Suprapubic skin (tissue), 4 donors: ENCODE results near the gene DMPK. TPM values are rescaled to one million over a fixed set of nuclear protein-coding genes. Genes with fewer than 3 reads are reported as not detected.
"Not testable (repeated sequence)": the region's sequence is repeated elsewhere in the genome, so short reads cannot be mapped to it uniquely, and the experiment has no call there.

ENCODE experiments used
- DNase-seq, 2 donors: peaks; one replicate each; pipeline ENCODE4 v3.0.0-alpha.2; 2019; ENCODE audit warnings: low spot score in 2 of 2
- H3K27ac ChIP-seq: fragments of 200-600 bp; sonication (generic); one replicate; pipeline ENCODE4 v1.5.1; 2019
- H3K27me3 ChIP-seq: fragments of 200-600 bp; sonication (generic); one replicate; pipeline ENCODE4 v1.5.1; 2019
- H3K36me3 ChIP-seq: fragments of 200-600 bp; sonication (generic); one replicate; pipeline ENCODE4 v1.5.1; 2019
- H3K4me1 ChIP-seq: fragments of 200-600 bp; sonication (generic); one replicate; pipeline ENCODE4 v1.5.1; 2019
- H3K4me3 ChIP-seq: fragments of 200-600 bp; sonication (generic); one replicate; pipeline ENCODE4 v1.5.1; 2019; ENCODE audit warnings: mild to moderate bottlenecking
- H3K9me3 ChIP-seq: fragments of 200-600 bp; sonication (generic); one replicate; pipeline ENCODE4 v1.5.1; 2019
- EP300 ChIP-seq: sonication (generic); formaldehyde crosslinking; IDR thresholded peaks from one replicate; pipeline ENCODE4 v1.6.1; 2017; ENCODE audit warnings: antibody characterized with exemption
- POLR2A ChIP-seq, 2 donors: fragments of 450-650 bp; IDR thresholded peaks; one replicate each; pipeline ENCODE4 v1.6.1; 2017; ENCODE audit warnings: antibody characterized with exemption in 2 of 2, mild to moderate bottlenecking in 2 of 2, moderate library complexity in 2 of 2
- POLR2AphosphoS5 ChIP-seq, 3 donors: sonication (generic); formaldehyde crosslinking; IDR thresholded peaks; one replicate each; pipeline ENCODE4 v1.6.1; 2017; ENCODE audit warnings: antibody characterized with exemption in 3 of 3
- WGBS: methylation state at CpG from one replicate; pipeline ENCODE4 v1.1.5; 2018; 5-methylcytosine and 5-hydroxymethylcytosine counted together
- total RNA-seq, 4 donors: library from RNA; depleted of rRNA; stranded (reverse); fragments of >200 nt; gene quantifications; one replicate each; pipeline ENCODE4 v1.1.0, GENCODE V29; 2016
- TF ChIP-seq, protein P1 (sequence below), 2 donors: fragments of 200-600 bp in 1 of 2; fragments of 450-650 bp in 1 of 2; sonication (generic) in 1 of 2; IDR thresholded peaks; one replicate each; pipeline ENCODE4 v1.5.1; 2016 to 2019; ENCODE audit warnings: antibody characterized with exemption in 2 of 2, mild to moderate bottlenecking in 1 of 2, moderate library complexity in 1 of 2

DMPK gene
- total RNA-seq, 4 donors from 2014 or later: 15.0 to 27.3 (median 20.3) TPM

DNA sequence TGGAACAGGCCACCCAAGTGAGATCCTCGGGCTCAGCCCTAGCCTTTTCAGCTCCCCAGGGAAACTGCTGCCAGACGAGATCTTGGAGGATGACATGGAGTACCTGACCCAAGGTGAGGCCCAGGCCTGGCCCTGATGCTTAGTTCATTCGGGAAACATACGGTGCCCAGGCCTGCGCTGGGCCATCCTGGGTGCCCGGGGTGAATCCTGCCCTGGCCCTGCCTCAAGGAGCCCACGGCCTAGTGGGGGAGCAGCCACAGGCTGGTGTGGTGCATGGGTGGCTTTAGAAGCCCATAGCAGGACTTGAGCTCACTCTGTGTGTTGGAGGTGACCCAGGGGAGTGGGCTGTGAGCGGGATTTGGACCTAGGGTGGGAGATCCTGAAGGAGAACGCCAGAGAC is 23.4 kb downstream of the DMPK start:
- DNase-seq: no peak
- Histone ChIP-seq H3K27ac (no peak overlapping the region), H3K9me3 (no peaks in the 10 kb centered on the region), H3K36me3 (no peaks in the 10 kb centered on the region), H3K27me3 (no peaks in the 10 kb centered on the region), H3K4me1 (peaks cover 2% of the 10 kb centered on the region), H3K4me3 (no peak overlapping the region)
- WGBS: 85% methylated on average over 2 of the region's 9 CpGs
- TF ChIP-seq, protein P1, sequence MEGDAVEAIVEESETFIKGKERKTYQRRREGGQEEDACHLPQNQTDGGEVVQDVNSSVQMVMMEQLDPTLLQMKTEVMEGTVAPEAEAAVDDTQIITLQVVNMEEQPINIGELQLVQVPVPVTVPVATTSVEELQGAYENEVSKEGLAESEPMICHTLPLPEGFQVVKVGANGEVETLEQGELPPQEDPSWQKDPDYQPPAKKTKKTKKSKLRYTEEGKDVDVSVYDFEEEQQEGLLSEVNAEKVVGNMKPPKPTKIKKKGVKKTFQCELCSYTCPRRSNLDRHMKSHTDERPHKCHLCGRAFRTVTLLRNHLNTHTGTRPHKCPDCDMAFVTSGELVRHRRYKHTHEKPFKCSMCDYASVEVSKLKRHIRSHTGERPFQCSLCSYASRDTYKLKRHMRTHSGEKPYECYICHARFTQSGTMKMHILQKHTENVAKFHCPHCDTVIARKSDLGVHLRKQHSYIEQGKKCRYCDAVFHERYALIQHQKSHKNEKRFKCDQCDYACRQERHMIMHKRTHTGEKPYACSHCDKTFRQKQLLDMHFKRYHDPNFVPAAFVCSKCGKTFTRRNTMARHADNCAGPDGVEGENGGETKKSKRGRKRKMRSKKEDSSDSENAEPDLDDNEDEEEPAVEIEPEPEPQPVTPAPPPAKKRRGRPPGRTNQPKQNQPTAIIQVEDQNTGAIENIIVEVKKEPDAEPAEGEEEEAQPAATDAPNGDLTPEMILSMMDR (IDR thresholded peaks at IDR 0.05): no peak
- TF ChIP-seq POLR2A (IDR thresholded peaks at IDR 0.05) (no peak), POLR2AphosphoS5 (IDR thresholded peaks at IDR 0.05) (no peak), EP300 (no peak)

DNA sequence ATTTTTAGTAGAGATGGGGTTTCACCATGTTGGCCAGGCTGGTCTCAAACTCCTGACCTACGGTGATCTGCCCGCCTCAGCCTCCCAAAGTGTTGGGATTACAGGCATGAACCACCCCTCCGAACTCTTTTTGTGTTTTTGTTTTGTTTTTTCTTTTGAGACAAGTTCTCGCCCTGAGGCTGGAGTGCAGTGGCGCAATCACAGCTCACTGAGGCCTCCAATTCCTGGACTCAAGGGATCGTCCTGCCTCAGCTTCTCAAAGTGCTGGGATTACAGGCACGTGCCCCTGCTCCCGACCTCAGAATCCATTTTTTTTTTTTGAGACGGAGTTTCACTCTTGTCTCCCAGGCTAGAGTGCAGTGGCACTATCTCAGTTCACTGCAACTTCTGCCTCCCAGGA is 24.6 kb downstream of the DMPK start:
- DNase-seq: no peak
- Histone ChIP-seq H3K4me1 (no peaks in the 10 kb centered on the region), H3K9me3 (no peaks in the 10 kb centered on the region), H3K4me3 (no peak overlapping the region), H3K27me3 (no peaks in the 10 kb centered on the region), H3K27ac (no peak overlapping the region), H3K36me3 (no peaks in the 10 kb centered on the region)
- WGBS: 73% methylated on average over 9 of the region's 9 CpGs
- no peak for TF ChIP-seq EP300
- no peak for TF ChIP-seq POLR2AphosphoS5 (IDR thresholded peaks at IDR 0.05)

DNA sequence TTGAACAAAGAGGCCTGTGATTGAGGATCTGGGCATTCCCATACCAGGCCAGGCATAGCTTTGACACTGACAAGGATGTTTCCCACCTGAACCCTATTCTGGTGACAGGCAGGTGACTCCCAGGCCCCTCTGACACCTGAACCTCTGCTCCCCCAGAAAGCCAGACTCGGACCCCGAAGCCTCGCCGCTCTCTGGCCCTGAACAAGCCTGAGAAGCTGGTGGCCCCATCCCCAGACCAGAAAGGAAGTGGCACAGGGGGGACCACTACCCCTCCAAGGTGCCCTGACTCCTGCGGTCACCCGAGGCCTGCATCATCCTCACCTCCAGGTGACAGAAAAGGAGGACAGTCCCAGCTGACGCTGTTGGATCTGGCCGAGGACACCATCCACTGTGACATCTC is 28.0 kb downstream of the DMPK start:
- H3K4me1 ChIP-seq: no peaks in the 10 kb centered on the region
- TF ChIP-seq, protein P1 (IDR thresholded peaks at IDR 0.05): no peak
- no peak for TF ChIP-seq POLR2AphosphoS5 (IDR thresholded peaks at IDR 0.05)
- no peak for TF ChIP-seq EP300
- no peak for TF ChIP-seq POLR2A (IDR thresholded peaks at IDR 0.05)
- no peak overlapping the region for H3K27ac ChIP-seq
- no peak overlapping the region for H3K4me3 ChIP-seq
- DNase-seq: no peak
- no peaks in the 10 kb centered on the region for H3K9me3 ChIP-seq
- H3K27me3 ChIP-seq: no peaks in the 10 kb centered on the region
- H3K36me3 ChIP-seq: no peaks in the 10 kb centered on the region
- 100% methylated on average over 2 of the region's 8 CpGs for WGBS

DNA sequence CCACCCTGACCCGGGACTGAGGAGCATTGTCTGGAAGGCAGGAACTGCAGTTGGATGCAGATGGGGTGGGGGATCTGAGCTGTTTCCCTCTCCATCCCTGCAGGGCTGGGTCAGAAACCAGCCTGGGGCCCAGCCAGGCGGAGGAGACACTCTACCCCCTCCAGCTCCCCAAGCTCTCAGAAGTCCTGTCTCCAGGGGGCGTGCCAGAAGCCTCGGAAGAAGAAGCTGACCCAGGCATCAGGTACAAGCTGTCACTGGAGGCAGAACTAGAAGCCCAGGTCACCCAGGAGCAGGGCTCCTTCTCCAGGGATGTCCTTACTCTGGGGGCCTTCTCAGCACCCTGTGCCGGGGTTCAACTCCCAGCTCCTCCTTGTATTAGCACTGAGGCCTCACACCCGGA is 28.7 kb downstream of the DMPK start:
- Histone ChIP-seq H3K4me1 (no peaks in the 10 kb centered on the region), H3K27me3 (no peaks in the 10 kb centered on the region), H3K36me3 (no peaks in the 10 kb centered on the region), H3K4me3 (no peak overlapping the region), H3K9me3 (no peaks in the 10 kb centered on the region), H3K27ac (no peak overlapping the region)
- TF ChIP-seq EP300 (no peak), POLR2AphosphoS5 (IDR thresholded peaks at IDR 0.05) (no peak), POLR2A (IDR thresholded peaks at IDR 0.05) (no peak)
- TF ChIP-seq, protein P1 (IDR thresholded peaks at IDR 0.05): no peak
- DNase-seq: no peak
- 83% methylated on average over 3 of the region's 6 CpGs for WGBS

DNA sequence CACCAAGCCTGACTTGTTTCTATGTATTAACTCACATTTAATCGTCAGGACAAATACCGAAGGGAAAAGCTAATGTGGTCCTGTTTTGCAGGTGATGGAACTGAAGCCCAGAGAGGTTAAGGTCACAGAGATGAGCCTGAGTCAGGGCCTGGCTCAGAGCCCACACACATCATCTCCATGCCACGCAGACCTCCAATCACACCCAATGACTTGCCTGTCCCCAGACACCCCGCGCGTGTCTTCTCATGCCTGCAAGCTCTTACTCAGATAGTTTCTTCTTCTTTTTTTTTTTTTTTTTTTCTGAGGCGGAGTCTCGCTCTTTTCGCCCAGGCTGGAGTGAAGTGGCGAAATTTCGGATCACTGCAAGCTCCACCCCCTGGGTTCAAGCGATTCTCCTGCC is 29.7 kb downstream of the DMPK start:
- WGBS: 69% methylated on average over 12 of the region's 12 CpGs
- no peak for DNase-seq
- Histone ChIP-seq H3K27me3 (no peaks in the 10 kb centered on the region), H3K27ac (no peak overlapping the region), H3K9me3 (no peaks in the 10 kb centered on the region), H3K4me1 (no peaks in the 10 kb centered on the region), H3K4me3 (no peak overlapping the region), H3K36me3 (no peaks in the 10 kb centered on the region)
- TF ChIP-seq POLR2A (IDR thresholded peaks at IDR 0.05) (no peak), POLR2AphosphoS5 (IDR thresholded peaks at IDR 0.05) (no peak), EP300 (no peak)
- TF ChIP-seq, protein P1 (IDR thresholded peaks at IDR 0.05): no peak

DNA sequence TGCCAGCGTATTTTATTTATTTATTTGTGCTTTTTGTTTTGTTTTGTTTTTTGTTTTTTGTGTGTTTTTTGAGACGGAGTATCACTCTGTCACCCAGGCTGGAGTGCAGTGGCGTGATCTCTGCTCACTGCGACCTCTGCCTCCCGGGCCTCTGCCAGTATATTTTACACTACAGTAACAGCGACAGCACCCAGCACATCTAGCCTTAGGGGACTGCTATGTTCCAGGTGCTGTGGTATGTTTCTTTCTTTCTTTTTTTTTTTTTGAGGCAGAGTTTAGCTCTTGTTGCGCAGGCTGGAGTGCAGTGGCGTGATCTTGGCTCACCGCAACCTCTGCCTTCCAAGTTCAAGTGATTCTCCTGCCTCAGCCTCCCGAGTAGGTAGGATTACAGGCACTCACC is 30.8 kb downstream of the DMPK start:
- not testable (repeated sequence) for H3K27ac ChIP-seq, H3K4me3 ChIP-seq, H3K27me3 ChIP-seq, DNase-seq, H3K36me3 ChIP-seq, H3K4me1 ChIP-seq, H3K9me3 ChIP-seq
- WGBS: 80% methylated on average over 10 of the region's 10 CpGs
